ENCODE data around the gene HLA-DPB1. TPM values are rescaled to one million over a fixed set of nuclear protein-coding genes. Genes with fewer than 3 reads are reported as not detected.
"Not testable (repeated sequence)": the region's sequence is repeated elsewhere in the genome, so short reads cannot be mapped to it uniquely, and the experiment has no call there.

The HLA-DPB1 gene
- polyA plus RNA-seq, 12 donors, result 2.9 to 29.8 (median 9.0) TPM; not detected in 1

GRCh38 chr6:33095681-33096080 is 19.9 kb downstream of the HLA-DPB1 start:
- DNase-seq, result no peak

GRCh38 chr6:33101121-33101737 is 25.4 kb downstream of the HLA-DPB1 start:
- not testable (repeated sequence) for DNase-seq

DNA sequence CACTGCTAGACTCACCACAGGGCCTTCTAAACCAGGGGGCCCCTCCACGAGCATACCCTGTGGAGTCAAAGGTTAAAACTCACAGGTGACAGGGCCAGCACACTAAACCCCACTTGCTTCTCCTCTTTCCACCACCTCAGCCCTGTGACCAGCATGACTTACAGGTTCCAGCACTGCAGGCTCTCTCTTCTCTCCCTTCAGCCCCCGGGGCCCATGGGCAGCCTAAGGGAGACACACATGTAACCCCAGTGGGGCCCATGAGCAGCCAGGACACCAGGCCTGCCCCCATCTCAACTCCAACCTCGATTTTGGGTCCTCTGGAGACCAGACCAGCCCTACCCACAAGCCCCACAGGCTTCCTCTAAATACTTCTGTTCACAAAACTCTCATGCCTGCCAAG is 28.0 kb downstream of the HLA-DPB1 start:
- DNase-seq, result no peak

GRCh38 chr6:33104887-33105286 is 29.1 kb downstream of the HLA-DPB1 start:
- DNase-seq, result no peak

GRCh38 chr6:33105386-33105785 is 29.6 kb downstream of the HLA-DPB1 start:
- DNase-seq, result no peak

- no peak for DNase-seq
These were observed 30.4 kb downstream of the HLA-DPB1 start for GRCh38 chr6:33105916-33106871.

- DNase-seq, result no peak
These were observed 31.9 kb downstream of the HLA-DPB1 start for GRCh38 chr6:33107641-33108040.

DNA sequence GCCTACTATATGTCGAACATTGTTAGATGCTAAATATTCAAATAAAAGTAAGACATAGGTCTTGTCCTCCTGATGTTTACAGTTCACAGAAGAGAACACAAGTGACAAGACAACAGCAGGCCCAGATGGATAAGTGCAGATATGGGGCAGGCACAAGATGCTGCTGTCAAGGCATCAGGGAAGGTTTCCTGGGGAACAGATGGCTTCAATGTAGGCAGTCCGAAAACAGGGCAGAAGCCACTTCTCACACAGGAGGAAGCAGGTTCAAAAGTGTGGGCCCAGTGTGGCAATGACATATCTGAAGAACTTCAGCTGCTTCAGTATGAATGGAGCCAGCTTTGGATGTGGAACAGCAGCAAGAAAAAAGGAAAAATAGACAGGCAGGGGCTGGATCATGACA is 32.5 kb downstream of the HLA-DPB1 start:
- no peak for DNase-seq

DNA sequence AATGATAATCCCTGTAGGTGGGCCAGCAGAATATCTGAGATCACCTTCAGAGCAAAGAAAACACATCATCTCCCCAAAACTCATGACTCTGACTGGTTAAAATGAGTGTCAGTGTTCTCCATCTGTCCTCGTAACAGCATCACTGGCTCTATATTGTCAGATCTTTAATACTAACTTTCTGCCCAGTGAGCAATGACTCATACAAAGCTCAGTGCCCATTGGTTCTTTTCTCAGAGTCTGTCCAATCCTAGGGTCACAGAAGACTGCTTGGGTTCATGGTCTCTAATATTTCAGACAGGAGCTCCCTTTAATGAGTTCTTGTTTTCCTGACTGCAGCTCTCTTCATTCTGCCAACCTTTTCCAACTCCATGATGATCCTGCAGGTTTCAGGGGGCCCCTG is 36.4 kb downstream of the HLA-DPB1 start:
- peak; percentile 41 for DNase-seq

DNA sequence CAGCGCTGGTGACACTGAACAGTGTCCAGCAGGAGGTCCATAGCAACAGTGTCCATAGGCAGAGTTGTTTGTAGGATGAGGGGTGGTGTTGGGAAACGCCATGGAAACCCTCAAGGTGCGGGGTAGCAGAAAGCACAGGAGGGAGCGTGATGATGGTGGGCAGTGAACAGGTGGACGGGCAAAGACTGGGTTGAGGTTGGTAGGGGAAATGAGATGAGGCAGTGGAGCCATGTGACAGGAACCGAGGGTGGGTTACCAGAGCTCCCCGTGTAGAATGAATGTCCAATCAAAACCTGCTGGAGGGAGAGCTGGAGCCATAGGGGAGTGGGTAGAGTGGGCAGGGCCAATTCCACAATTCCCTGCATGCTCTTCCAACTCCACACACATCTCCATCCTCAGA is 38.0 kb downstream of the HLA-DPB1 start:
- DNase-seq, result no peak

- no peak for DNase-seq
These were observed 38.6 kb downstream of the HLA-DPB1 start for GRCh38 chr6:33114406-33114805.

GRCh38 chr6:33116417-33116816 is 40.6 kb downstream of the HLA-DPB1 start:
- no peak for DNase-seq

DNA sequence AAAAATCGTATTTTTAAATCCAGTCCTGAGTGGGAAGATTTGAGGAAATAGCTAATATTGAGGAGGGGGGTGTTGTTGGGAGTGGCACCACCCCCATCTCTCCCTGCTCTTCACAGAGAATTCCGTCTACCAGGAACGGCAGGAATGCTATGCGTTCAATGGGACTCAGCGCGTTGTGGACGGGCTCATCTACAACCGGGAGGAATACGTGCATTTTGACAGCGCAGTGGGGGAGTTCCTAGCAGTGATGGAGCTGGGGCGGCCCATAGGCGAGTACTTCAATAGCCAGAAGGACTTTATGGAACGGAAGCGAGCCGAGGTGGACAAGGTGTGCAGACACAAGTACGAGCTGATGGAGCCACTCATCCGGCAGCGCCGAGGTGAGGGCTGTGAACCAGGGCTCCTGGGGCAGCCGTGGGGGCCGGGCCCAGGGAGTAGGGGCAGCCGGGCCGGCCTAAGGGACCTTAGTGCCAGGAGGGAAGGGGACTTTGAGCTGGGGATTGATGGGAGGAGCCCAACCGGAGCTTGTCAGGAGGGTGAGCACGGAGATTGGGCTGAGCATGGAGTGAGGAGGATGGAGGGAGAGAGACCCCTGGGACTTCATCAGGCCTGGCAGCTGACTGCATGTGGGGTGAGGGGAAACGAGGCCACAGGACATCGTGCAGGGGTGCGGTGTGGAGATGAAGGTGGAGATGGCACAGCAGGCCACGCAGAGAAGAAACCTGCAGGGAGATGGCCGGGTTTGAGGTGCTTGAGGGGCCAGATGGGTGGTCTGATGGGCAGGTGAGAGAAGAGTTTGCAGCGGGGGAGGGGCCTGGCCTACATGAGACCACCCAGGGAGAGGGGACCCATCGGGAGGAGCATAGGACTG is 41.3 kb downstream of the HLA-DPB1 start:
- no peak for DNase-seq

GRCh38 chr6:33117811-33118277 is 42.1 kb downstream of the HLA-DPB1 start:
- DNase-seq, result no peak

GRCh38 chr6:33118525-33119123 is 42.8 kb downstream of the HLA-DPB1 start:
- DNase-seq, result peak; percentile 52

DNA sequence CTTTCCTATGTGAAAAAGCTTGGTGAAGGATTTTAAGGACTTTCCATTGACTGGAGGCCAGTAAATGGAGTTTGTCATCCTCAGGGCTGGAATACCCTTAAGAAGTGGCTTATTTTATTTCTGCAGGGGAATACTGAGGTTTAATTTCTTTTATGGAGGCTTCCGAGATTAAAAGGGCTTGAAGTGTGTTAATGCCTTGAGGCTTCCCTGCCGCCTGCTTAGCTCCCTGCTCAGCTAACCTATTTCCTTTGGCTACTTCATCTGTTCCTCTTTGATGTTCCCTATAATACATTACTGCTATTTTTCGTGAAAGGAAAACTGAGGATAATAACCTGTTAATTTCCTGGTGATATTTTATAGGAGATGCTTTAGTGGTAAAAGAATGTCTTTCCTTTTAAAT is 44.2 kb downstream of the HLA-DPB1 start:
- no peak for DNase-seq

GRCh38 chr6:33123181-33123580 is 47.4 kb downstream of the HLA-DPB1 start:
- DNase-seq, result no peak

DNA sequence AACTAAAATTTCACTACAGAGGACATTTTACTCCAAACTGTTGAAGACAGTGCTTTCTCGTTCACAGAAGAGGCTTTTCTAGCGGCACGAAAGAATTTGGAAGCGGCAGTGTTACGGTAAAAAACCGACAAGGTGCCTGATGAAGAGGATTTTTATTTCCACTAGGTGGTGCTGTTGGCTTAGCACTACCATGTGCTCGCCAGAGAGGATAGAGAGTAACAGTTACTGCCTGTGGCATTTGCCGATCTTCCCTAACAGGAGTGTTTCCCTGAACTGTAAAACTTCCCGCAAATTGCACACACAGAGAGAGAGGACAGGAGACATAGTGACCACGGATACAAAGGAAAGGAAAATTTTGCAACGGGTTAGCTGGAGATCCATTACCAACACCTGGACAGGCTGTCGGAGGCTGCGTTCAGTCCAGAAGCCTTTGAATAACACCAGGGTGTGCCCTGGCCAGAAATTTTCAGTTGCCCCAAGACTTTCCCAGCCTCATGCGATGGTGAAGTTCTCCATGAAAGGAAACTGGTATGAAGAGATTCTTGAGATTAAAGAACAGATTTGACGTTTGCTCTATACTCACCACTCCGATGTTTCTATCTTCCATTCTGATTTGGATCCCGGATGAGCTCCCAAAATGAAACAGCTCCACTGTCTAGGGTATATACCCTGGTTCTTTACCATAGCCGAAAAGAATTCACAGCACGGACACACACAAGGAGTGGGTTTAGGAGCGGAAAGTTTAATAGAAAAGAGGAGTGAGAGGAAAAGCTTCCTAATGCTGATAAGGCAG is 48.1 kb downstream of the HLA-DPB1 start:
- no peak for DNase-seq

- DNase-seq, result no peak
These were observed 48.7 kb downstream of the HLA-DPB1 start for GRCh38 chr6:33124525-33124901.

GRCh38 chr6:33124947-33125346 is 49.2 kb downstream of the HLA-DPB1 start:
- no peak for DNase-seq

Measured in muscle of arm (tissue), 12 donors.